PC-9 (cell line): ENCODE measurements around the gene WDR44.

Source experiments
- EZH2 ChIP-seq: fragments of 200-600 bp; sonication (generic); IDR thresholded peaks from 2 replicates; pipeline ENCODE4 v1.8.0; 2017; ENCODE audit warnings: antibody characterized with exemption, low read depth
- TF ChIP-seq, protein P1 (sequence below): fragments of 200-600 bp; sonication (generic); conservative IDR thresholded peaks from 2 replicates; pipeline ENCODE4 v1.6.1; 2017; ENCODE audit warnings: mixed run types, antibody characterized with exemption, mild to moderate bottlenecking, moderate library complexity

DNA sequence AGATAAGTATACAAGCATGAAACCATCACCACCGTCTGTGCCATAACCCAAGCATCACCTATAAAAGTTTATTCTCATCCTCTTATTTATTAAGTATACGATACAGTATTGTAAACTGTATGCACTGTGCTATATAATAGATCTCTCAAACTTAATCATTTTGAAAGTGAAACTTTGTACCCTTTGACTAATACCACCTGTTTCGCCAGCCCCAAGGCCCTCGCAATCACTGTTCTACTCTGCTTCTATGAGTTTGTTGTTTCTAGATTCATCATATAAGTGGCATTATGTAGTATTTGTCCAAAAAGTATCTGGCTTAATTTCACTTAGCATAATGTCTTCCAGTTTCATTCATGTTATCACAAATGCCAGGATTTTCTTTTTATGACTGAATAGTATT, 77.7 kb downstream of the WDR44 start:
- TF ChIP-seq, protein P1, sequence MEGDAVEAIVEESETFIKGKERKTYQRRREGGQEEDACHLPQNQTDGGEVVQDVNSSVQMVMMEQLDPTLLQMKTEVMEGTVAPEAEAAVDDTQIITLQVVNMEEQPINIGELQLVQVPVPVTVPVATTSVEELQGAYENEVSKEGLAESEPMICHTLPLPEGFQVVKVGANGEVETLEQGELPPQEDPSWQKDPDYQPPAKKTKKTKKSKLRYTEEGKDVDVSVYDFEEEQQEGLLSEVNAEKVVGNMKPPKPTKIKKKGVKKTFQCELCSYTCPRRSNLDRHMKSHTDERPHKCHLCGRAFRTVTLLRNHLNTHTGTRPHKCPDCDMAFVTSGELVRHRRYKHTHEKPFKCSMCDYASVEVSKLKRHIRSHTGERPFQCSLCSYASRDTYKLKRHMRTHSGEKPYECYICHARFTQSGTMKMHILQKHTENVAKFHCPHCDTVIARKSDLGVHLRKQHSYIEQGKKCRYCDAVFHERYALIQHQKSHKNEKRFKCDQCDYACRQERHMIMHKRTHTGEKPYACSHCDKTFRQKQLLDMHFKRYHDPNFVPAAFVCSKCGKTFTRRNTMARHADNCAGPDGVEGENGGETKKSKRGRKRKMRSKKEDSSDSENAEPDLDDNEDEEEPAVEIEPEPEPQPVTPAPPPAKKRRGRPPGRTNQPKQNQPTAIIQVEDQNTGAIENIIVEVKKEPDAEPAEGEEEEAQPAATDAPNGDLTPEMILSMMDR = no peak
- TF ChIP-seq EZH2 = no peak
